DMS79 treated with DMSO at 0.1 percent for 48 hours (cell line): ENCODE measurements around the gene PPP1R3F.
"Not testable (repeated sequence)": the region's sequence is repeated elsewhere in the genome, so short reads cannot be mapped to it uniquely, and the experiment has no call there.

Source experiments
- DNase-seq: peaks from one replicate; lab custom pipeline; 2025; lab: John Stamatoyannopoulos, UW

PPP1R3F gene

DNA sequence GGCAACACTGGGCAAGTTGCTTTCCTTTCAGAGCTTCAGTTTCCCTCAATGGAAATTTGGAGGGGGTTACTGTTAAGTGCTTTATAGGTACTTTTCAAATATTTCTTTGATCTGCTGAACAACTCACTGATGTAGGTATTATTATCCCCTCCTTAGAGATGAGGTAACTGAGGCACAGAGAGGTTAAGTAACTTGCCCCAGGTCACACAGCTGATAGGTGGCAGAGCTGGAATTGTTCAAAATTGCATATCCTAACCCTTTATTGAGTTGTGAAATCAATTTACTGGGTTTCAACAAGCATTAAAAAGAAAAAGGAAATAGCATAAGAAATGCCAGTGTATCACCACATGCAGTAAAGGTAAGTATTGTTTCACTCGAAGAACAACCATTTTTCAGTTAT is 6.6 kb downstream of the PPP1R3F start:
- DNase-seq = no peak

DNA sequence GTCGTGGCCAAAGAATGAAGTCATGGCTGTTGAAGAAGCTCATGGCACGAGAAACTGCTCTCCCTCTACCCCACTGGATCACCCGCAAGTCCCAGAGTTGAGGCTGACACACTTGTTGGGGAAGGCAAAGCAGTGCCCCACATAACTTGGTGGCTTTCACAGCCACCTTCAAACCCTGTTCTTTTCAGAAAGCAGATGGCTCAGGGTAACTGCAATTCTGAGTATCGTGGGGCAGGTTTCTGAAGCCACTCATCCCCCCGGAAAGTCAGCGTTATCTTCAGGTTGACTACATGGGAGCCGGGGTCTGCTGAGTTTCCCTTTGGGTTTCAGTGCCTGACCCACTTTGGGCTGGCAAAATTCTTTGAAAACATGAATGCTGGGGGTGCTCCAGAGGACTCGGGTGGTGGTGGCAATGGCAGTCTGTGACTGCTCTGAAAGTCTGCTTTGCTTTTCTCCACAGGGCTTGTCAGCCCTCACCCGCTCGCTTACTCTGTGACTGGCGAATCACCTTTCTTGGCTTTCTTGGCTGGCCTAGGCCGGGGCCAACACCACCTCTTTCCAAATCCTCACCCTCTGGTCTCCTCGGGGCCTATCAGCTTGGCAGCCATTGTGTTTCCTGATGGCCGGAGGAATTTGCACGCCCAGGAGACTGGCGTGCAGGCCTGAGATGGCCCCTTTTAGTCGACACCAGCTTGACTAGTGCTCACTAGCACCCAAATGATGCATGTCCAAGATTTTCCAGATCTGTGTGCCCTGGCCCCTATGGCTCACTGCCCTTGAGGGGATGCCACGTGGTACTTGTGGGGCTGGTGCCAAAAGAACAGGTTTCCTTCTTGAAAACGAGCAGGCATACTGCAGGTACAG is 7.3 kb downstream of the PPP1R3F start:
- peak; percentile 49 for DNase-seq

DNA sequence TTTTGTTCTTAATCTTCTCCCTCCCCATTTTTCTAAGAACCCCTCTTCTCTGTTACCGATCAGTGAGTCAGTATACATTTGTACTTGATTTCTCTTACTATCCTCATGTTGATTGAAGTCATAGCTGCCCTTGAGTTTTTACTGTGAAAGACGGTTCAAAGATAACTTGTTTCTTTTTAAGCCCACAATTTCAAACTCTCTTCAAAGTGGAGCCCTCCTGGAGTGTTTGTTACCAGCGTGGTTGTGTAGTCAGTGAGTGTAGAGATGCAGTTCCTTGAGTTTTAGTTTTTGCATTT is 7.9 kb downstream of the PPP1R3F start:
- DNase-seq = no peak

DNA sequence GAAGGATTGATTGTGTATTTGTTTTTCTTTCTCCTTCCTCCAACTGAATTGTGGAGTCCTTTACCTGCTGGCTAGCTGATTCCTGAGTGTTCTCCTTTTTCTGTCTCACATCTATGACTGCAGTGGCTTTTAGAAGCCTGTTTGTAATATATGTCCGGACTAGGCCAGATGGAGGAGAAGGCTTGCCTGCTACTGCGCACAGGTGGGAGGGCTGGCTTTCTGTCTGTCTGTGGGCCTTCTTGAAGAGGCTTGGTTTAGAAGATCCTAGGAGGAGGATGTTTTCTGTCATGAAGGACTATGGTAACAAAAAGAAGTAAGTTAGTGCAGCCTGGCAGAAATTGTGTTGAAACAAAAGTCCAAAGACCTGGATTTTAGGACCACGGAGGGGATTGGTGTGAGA is 8.5 kb downstream of the PPP1R3F start:
- no peak for DNase-seq

DNA sequence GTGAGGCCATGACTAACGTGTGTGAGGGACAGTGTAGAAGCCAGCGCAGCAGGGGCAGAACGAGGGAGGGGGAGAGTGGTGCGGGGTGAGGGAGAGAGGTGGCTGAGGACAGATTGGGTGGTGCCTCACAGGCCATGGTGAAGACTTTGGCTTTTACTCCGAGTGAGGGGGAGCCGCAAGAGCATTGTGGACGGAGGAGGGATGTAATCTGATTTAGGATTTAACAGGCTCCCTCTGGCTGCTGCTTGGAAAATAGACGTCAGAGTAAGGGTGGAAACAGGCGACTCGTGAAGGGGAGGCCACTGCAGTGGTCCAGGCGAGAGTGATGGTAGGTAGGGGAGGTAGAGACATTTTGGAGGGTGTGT is 13.0 kb downstream of the PPP1R3F start:
- no peak for DNase-seq

DNA sequence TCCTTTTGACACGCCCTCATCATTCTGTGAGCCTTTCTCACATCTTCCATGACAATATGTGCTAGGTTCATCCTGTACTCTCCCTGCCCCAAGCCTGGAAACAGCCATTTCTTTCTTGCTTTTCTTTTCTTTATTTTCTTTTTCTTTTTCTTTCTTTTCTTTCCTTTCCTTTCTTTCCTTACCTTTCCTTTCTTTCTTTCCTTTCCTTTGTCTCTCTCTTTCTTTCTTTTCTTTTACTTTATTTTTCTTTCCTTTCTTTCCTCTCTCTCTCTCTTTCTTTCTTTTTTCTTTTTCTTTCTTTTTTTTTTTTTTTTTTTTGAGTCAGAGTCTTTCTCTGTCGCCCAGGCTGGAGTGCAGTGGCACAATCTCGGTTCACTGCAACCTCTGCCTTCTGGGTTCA is 14.6 kb downstream of the PPP1R3F start:
- no peak for DNase-seq

DNA sequence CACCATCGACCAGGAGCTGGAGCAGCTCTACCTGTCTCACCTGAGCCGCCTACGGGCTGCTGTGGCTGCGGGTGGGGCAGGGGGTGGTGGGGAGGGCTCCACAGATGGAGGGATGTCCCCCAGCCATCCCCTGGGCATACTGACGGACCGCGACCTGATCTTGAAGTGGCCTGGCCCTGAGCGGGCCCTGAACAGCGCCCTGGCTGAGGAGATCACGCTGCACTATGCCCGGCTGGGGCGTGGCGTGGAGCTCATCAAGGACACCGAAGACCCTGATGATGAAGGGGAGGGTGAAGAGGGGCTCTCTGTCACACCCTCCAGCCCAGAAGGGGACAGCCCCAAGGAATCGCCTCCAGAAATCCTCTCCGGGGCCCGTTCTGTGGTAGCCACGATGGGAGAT is 16.5 kb downstream of the PPP1R3F start:
- DNase-seq = no peak

DNA sequence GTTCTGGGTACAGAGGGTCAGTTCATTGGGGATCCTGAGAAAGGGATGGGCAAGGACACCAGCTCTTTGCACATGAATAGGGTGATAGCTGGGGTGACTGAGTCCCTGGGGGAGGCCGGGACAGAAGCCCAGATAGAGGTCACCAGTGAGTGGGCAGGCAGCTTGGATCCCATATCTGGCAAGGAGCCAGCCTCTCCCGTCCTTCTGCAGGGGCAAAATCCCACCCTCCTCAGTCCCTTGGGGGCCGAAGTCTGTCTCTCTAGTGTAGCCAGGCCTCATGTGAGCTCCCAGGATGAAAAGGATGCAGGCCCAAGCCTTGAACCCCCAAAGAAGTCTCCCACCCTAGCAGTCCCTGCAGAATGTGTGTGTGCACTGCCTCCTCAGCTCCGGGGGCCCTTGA is 17.0 kb downstream of the PPP1R3F start:
- DNase-seq = no peak

DNA sequence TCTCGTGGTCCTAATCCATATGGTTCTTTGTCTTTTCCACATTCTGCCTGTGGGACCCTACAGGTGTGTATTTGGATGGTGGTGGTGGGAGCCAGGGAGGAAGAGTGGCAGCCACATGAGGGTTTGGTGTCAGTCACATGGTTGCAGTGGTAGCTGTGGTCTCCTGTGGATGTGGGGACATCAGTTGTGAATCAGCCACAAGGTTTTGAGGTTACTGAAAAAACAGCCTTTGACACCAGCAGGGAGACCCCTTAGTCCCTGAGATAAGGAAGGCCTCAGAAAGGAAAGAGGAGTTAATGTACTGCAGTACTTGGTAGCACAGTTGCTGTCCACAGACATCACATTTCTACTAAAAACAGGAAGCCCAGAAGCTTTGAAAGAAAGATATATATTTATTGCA is 18.1 kb downstream of the PPP1R3F start:
- DNase-seq = no peak

DNA sequence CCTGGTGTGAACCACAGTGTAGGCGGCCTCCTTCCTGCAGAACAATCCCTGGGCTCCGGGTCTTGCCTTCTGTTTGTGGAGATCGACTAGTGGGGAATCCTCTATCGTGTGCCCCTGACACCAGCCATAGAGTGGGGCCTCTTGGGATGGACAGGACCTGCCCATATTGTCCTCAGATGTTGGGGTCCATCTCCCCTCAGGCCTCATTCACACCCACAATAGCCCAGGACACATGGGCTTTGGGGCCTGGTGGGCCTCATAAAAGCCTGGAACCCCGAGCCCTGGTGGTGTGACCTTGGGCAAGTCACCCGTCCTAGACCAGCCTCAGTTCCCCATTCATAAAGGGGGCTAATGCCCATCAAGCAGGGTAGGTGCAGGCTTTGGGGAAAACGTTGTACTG is 20.6 kb downstream of the PPP1R3F start:
- no peak for DNase-seq

DNA sequence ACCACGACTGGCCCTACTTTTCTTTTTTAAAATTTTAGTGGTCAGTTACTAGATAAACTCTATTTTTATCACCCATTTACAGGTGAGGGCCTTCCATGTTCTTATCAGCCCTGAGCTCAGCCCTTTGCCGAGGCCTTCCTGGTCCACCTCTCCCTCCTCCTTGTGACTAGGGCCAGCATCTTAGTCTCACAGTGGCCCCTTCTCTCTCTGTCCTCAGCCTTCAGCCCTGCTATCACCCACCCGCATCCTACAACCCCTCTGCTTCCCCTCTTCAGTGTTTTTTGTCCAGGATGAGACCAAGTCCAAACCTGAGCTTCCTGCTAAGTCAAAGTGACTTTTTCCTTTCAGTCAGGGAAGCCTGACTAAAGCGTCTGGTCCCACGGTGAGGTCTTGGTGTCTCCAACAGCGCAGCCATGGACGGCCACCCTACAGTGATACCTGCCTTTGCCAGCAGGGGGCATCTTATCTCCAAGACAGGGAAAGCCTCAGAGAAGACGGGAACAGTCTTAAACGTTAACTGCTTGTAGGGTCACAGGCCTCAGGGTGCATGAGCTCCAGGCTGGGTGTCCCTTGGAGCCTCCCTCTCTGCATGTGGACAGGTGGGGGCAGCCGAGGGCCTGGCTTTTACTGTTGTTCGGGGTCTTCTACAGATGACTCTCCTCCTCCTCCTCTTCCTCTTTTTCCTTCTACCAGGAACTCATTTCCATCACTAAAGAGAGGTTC is 22.2 kb downstream of the PPP1R3F start:
- peak; percentile 18 for DNase-seq

DNA sequence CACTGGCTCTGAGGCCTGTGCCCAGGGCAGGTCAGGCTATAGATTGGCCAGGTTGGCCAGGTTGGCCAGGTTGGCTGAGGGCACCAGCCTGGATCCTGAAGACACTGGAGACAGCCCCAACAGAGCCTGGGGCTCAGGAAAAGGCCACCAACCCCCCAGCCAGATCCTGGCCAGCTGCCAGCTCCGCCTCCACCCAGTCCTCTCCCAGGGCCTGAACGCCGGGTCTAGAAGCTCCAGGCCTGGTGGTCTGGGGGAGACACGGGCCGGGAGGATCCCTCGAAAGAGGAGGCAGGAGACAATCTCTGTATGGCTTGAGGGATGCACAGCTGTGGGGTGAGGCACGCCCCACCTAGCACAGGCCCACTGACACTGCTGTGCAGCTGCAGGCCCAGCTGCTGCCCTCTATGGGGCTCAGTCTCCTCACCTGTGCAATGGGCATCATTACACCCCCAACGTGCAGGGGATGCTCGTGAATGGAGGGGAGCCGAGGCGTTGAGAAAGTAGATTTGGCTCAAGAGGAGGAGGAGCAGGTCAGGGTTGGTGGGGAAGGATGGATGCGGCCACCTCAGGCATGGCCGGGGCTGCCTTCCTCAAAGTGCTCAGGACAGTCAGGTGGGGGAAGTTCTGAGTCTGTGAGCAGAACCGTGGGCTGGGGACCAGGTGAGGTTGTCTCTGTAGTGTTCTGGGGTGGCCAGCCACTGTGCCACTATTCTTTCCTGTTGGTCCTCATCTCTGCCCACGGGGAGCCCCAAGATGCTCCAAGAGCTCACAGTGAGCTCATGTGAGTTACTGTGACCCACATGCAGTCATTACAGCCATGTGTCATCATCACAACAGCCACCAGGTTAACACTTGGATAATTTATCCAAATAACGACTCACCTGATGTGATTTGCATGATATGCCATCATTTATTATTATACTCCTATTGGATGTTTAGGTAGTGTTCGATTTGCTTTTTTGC is 23.1 kb downstream of the PPP1R3F start:
- no peak for DNase-seq

DNA sequence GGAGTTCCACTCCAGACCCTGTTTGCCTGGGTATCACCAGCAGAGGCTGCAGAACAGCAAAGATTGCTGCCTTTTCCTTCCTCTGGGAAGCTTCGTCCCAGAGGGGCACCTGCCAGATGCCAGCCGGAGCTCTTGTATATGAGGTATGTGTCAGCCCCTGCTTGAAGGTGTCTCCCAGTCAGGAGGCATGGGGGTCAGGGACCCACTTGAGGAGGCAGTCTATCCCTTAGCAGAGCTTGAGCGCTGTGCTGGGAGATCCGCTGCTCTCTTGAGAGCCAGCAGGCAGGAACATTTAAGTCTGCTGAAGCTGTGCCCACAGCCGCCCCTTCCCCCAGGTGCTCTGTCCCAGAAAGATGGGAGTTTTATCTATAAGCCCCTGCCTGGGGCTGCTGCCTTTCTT is 29.7 kb downstream of the PPP1R3F start:
- not testable (repeated sequence) for DNase-seq

DNA sequence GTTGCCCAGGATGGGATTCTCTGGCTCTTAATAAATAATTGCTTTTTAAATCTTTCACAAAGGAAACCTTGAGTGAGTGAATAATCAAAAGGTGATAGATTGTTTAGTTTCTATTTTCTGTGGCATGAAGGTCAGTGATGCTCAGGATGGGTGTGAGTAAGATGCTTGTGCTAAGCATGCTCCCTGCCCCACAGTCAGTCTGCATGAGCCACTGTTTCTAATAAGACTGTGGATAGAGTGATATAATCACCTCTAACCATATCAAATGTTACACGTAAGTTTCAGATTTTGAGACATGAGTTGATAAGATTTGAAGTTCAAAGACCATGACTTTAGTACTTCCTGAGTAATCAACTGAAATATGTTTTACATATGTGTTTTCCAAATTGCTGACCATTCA is 31.1 kb downstream of the PPP1R3F start:
- no peak for DNase-seq

DNA sequence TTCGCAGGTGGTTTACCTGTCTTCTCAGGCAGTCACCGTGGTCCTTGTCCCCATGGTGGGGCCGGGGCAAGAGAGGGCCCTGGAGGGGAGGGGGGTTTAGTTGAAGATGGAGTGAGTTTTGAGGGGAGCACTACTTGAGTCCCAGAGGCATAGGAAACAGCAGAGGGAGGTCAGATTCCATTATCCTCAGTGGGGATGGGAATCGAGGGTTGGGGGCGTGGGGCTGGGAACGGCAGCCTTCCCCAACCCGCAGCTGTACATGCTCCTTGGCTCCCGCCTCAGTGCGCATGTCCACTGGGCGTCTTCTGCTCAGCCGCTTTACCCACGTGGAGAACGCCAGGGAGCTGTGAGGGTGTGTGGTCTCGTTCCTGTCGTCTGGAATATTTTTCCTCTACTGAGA is 33.8 kb downstream of the PPP1R3F start, which contains the start of gene GAGE10:
Gene GAGE10 (plus strand): TSS at position 301 of the 400 bp plus-strand sequence. CDS start 1,214 bp downstream, outside the sequence.
- no peak for DNase-seq

DNA sequence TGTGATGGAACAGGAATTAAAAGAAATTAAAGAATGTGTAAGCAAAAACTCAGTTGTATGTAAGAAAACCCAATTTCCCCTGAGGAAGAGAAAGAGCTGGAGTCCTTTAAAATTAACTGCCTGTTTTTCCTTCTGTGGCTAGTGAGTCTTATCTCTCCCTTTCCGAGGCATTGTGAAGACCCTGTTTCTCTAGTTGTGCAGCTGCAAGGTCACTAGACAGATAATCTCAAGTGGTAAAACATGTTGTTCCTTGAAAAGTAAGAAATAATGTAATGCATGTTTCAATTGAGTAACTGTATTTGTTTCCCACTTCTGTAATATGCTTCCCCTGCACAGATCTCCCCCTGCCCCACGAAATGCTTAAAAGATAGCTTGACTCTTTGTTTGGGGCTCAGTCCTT is 38.2 kb downstream of the PPP1R3F start:
- not testable (repeated sequence) for DNase-seq

DNA sequence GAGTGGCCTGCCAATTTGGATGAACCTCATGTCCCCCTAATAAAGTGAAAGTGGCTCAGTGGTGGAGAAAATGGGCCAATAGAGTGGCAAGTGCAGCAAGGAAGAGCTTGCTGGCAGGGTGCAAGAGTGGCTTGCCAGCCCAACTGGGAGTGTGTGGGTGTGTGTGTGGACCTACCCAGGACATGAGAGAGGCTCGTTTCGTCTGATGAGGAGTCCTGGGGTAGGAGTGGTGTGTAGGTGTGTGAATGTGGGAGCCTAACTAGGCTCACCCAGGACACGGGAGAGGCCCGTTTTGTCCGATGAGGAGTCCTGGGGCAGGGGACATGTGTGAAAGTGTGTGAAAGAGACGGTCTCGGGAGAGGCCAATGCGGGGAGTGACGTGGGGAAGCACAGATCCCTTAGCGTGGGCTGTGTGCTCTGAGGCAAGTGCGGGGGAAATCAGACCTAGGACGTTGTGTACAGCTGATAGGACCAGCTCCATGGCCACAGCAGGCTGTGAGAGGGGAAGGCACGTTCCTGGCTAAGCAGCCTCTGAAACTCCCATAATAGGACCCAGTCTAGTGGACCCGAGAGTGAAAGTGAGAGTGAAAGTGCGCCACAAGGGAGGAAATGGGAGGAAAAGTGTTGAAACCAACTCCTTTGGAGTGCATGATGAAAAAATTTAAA is 39.1 kb downstream of the PPP1R3F start:
- DNase-seq = no peak

DNA sequence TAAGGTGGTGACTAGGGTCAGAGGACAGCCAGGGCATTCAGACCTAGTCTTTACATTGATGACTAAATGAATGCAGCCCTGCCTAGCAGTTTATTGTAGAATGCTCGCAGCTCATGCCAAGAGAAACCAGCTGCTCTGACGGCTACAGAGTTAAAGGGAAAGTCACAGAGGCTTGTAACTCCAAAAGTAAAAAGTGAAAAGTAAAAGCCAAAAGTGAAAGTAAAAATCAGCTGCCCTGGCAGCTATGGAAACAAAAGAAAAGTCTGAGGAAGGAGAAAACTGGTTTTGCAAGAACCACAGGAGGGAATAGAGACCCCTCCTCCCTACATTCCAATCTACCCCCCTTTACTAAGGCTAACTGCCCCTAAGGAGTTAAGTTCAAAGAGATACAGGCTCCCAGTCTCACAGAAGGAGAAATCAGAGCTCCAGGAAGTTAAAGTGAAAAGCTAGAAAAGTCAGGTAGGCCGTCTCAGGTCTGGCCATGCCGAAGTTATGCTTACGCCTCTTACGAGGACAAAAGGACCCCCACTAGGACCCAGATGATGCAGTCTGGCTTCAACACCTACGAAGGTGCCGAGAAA is 39.9 kb downstream of the PPP1R3F start:
- DNase-seq = no peak

DNA sequence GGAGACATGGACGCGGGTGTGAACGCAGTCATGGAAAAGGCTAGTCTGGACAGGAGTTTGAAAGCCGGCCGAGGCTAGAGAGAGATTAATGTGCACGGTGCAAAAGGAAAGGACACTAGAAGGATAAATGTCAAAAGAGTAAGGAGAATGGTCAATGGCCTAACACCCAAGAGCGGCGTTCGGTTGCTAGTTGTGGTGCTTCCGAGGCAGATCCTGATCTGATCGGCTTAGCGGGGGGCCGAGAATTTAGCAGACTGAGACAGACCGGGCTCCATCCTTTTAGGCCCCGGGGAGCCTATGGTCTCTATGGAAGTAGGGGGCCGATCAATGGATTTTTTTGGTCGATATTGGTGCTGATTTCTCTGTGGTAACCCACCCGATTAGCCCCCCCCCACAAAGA is 40.8 kb downstream of the PPP1R3F start:
- DNase-seq = no peak

DNA sequence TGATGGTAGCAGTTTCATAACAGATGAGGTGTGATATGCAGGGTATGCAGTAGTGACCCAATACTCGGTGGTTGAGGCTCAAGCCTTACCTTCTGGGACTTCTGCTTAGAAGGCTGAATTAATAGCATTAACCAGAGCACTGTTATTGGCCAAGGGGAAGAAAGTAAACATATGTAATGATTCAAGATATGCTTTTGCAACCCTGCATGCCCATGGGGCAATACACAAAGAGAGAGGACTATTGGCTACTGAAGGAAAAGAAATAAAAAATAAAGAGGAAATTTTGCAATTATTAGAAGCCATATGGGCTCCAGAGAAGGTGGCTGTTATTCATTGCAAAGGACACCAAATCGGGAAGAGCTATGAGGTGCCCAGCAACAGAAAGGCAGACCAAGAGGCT is 42.6 kb downstream of the PPP1R3F start:
- DNase-seq = no peak

DNA sequence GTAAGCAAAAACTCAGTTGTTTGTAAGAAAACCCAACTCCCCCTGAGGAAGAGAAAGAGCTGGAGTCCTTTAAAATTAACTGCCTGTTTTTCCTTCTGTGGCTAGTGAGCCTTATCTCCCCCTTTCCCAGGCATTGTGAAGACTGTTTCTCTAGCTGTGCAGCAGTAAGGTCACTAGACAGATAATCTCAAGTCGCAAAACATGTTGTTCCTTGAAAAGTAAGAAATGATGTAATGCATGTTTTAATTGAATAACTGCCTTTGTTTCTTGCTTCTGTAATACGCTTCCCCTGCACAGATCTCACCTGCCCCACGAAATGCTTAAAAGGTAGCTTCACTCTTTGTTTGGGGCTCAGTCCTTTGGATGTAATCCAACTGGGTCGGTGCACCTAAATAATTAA is 46.5 kb downstream of the PPP1R3F start:
- no peak for DNase-seq

DNA sequence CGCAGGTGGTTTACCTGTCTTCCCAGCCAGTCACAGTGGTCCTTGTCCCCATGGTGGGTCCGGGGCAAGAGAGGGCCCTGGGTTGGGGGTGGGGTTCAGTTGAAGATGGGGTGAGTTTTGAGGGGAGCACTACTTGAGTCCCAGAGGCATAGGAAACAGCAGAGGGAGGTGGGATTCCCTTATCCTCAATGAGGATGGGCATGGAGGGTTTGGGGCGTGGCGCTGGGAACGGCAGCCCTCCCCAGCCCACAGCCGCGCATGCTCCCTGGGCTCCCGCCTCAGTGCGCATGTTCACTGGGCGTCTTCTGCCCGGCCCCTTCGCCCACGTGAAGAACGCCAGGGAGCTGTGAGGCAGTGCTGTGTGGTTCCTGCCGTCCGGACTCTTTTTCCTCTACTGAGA is 52.1 kb downstream of the PPP1R3F start, which contains the start of gene GAGE12J:
Gene GAGE12J (plus strand): TSS at position 301 of the 400 bp plus-strand sequence. CDS start 1,157 bp downstream, outside the sequence.
- DNase-seq = not testable (repeated sequence)
